SKM-1 (cell line): ENCODE results near the gene SMARCD3.

ENCODE experiments used
- DNase-seq: peaks from one replicate; lab custom pipeline; 2025; ENCODE audit not compliant: unreplicated experiment; lab: John Stamatoyannopoulos, UW

SMARCD3 gene

GRCh38 chr7:151273651-151274390, 25.3 kb upstream of the SMARCD3 start:
- DNase-seq = no peak

- no peak for DNase-seq
These were observed 24.4 kb upstream of the SMARCD3 start for GRCh38 chr7:151272877-151273276.

- no peak for DNase-seq
These were observed 23.9 kb upstream of the SMARCD3 start for GRCh38 chr7:151272405-151272804.

- peak; percentile 75 for DNase-seq
These were observed 23.3 kb upstream of the SMARCD3 start for GRCh38 chr7:151271699-151272355.

- DNase-seq = no peak
These were observed 21.0 kb upstream of the SMARCD3 start for GRCh38 chr7:151269511-151269910.

- DNase-seq = no peak
These were observed 16.9 kb upstream of the SMARCD3 start for GRCh38 chr7:151265351-151265931.

- DNase-seq = no peak
These were observed 16.1 kb upstream of the SMARCD3 start for GRCh38 chr7:151264615-151265014.

GRCh38 chr7:151261529-151261928, 13.0 kb upstream of the SMARCD3 start:
- no peak for DNase-seq

GRCh38 chr7:151260883-151261282, 12.4 kb upstream of the SMARCD3 start:
- DNase-seq = no peak

GRCh38 chr7:151260471-151260870, 12.0 kb upstream of the SMARCD3 start:
- no peak for DNase-seq

GRCh38 chr7:151257990-151258389, 9.5 kb upstream of the SMARCD3 start:
- DNase-seq = no peak

- no peak for DNase-seq
These were observed 8.0 kb upstream of the SMARCD3 start for GRCh38 chr7:151256410-151257045.

- no peak for DNase-seq
These were observed 6.9 kb upstream of the SMARCD3 start for GRCh38 chr7:151255390-151255789.

- no peak for DNase-seq
These were observed 6.4 kb upstream of the SMARCD3 start for GRCh38 chr7:151254851-151255250.

GRCh38 chr7:151254316-151254715, 5.8 kb upstream of the SMARCD3 start:
- no peak for DNase-seq

- DNase-seq = no peak
These were observed 4.6 kb upstream of the SMARCD3 start for GRCh38 chr7:151252961-151253711.

- DNase-seq = no peak
These were observed 4.0 kb upstream of the SMARCD3 start for GRCh38 chr7:151252561-151252835.

GRCh38 chr7:151251689-151252560, 3.4 kb upstream of the SMARCD3 start:
- no peak for DNase-seq

GRCh38 chr7:151251328-151251688, 2.8 kb upstream of the SMARCD3 start:
- no peak for DNase-seq
